ENCODE data around the gene SGCG. TPM values are rescaled to one million over a fixed set of nuclear protein-coding genes. Genes with fewer than 3 reads are reported as not detected.
"Not testable (repeated sequence)": the region's sequence is repeated elsewhere in the genome, so short reads cannot be mapped to it uniquely, and the experiment has no call there.

The SGCG gene
- total RNA-seq, 2 experiments from 2014 or later: not detected

- no peaks in the 10 kb centered on the region for H3K9me2 ChIP-seq (ENCODE audit: insufficient read depth, low read length)
- CTCF ChIA-PET (ENCODE audit: unreplicated experiment): no interaction called here
- H3K79me2 ChIP-seq (ENCODE audit: insufficient read depth, low read depth, low read length): no peaks in the 10 kb centered on the region
Observed at GRCh38 chr13:23243066-23243465, 62.3 kb downstream of the SGCG start.

DNA sequence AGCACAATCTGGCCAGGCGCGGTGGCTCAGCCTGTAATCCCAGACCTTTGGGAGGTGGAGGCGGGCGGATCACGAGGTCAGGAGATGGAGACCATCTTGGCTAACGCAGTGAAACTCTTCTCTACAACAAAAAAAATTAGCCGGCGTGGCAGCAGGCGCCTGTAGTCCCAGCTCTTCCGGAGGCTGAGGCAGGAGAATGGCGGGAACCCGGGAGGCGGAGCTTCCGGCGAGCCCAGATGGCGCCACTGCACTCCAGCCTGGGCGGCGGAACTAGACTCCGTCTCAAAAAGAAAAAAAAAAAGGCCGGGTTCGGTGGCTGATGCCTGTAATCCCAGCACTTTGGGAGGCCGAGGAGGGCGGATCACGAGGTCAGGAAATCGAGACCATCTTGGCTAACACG lies 67.6 kb downstream of the SGCG start:
- POLR2A ChIA-PET: interaction anchor here (0.5 to 0.7 kb wide), 2 partner anchors 44 to 340 kb away, joined by 4 to 5 read pairs; no protein-coding TSS in a partner anchor
- H3K9me3 ChIP-seq (ENCODE audit: low read length); DNase-seq (ENCODE audit: low spot score); H3K4me3 ChIP-seq (ENCODE audit: low read depth, low read length, poor library complexity, severe bottlenecking); H3K9me2 ChIP-seq (ENCODE audit: insufficient read depth, low read length); intact Hi-C loops (cut with micrococcal nuclease; ENCODE audit: unreplicated experiment); BruUV-seq (replicated peaks); H3K27ac ChIP-seq (ENCODE audit: low read depth, low read length, poor library complexity, severe bottlenecking); H3K36me3 ChIP-seq (ENCODE audit: insufficient read depth, low read length); H2AFZ ChIP-seq (ENCODE audit: low read length); H4K20me1 ChIP-seq (ENCODE audit: insufficient read depth, low read length); H3K4me1 ChIP-seq (ENCODE audit: insufficient read depth, low read length, poor library complexity, severe bottlenecking); H3K79me2 ChIP-seq (ENCODE audit: insufficient read depth, low read depth, low read length); H3K4me2 ChIP-seq (ENCODE audit: low read length); CTCF ChIA-PET (ENCODE audit: unreplicated experiment): not testable (repeated sequence)

More at GRCh38 chr13:23243066-23243465, 62.3 kb downstream of the SGCG start:
- no peak overlapping the region for H3K4me2 ChIP-seq (ENCODE audit: low read length)
- BruUV-seq (replicated peaks): no TSS peak
- no peak overlapping the region for H2AFZ ChIP-seq (ENCODE audit: low read length)
- no peaks in the 10 kb centered on the region for H3K9me3 ChIP-seq (ENCODE audit: low read length)
- no peak overlapping the region for H3K4me3 ChIP-seq (ENCODE audit: low read depth, low read length, poor library complexity, severe bottlenecking)
- no peaks in the 10 kb centered on the region for H4K20me1 ChIP-seq (ENCODE audit: insufficient read depth, low read length)
- H3K4me1 ChIP-seq (ENCODE audit: insufficient read depth, low read length, poor library complexity, severe bottlenecking): no peaks in the 10 kb centered on the region
- intact Hi-C loops (cut with micrococcal nuclease; ENCODE audit: unreplicated experiment): no loop called here
- H3K36me3 ChIP-seq (ENCODE audit: insufficient read depth, low read length): no peaks in the 10 kb centered on the region
- DNase-seq (ENCODE audit: low spot score): no peak
- TF ChIP-seq EZH2phosphoT487 (IDR thresholded peaks at IDR 0.05; ENCODE audit: borderline replicate concordance, low read depth, low read length): no peak
- TF ChIP-seq CTCF (conservative IDR thresholded peaks at IDR 0.05; ENCODE audit: low read length): no peak
- POLR2A ChIA-PET: interaction anchor here (0.5 to 0.7 kb wide), 2 partner anchors 233 to 483 kb away, joined by 3 to 4 read pairs; no protein-coding TSS in a partner anchor
- H3K27ac ChIP-seq (ENCODE audit: low read depth, low read length, poor library complexity, severe bottlenecking): no peak overlapping the region

GRCh38 chr13:23254506-23254905 lies 73.7 kb downstream of the SGCG start:
- H3K4me1 ChIP-seq (ENCODE audit: insufficient read depth, low read length, poor library complexity, severe bottlenecking): no peaks in the 10 kb centered on the region
- DNase-seq (ENCODE audit: low spot score): no peak
- no peaks in the 10 kb centered on the region for H3K9me2 ChIP-seq (ENCODE audit: insufficient read depth, low read length)
- no peak overlapping the region for H3K27ac ChIP-seq (ENCODE audit: low read depth, low read length, poor library complexity, severe bottlenecking)
- CTCF ChIA-PET (ENCODE audit: unreplicated experiment): no interaction called here
- H3K79me2 ChIP-seq (ENCODE audit: insufficient read depth, low read depth, low read length): no peaks in the 10 kb centered on the region
- no peaks in the 10 kb centered on the region for H3K36me3 ChIP-seq (ENCODE audit: insufficient read depth, low read length)
- no TSS peak for BruUV-seq (replicated peaks)
- H3K4me3 ChIP-seq (ENCODE audit: low read depth, low read length, poor library complexity, severe bottlenecking): no peak overlapping the region
- no peak overlapping the region for H3K4me2 ChIP-seq (ENCODE audit: low read length)
- POLR2A ChIA-PET: interaction anchor here (0.6 to 0.7 kb wide), 2 partner anchors 25 to 69 kb away, joined by 3 to 5 read pairs; no protein-coding TSS in a partner anchor
- H2AFZ ChIP-seq (ENCODE audit: low read length): no peak overlapping the region
- no peaks in the 10 kb centered on the region for H4K20me1 ChIP-seq (ENCODE audit: insufficient read depth, low read length)
- TF ChIP-seq CTCF (conservative IDR thresholded peaks at IDR 0.05; ENCODE audit: low read length): no peak
- no peak for TF ChIP-seq EZH2phosphoT487 (IDR thresholded peaks at IDR 0.05; ENCODE audit: borderline replicate concordance, low read depth, low read length)
- intact Hi-C loops (cut with micrococcal nuclease; ENCODE audit: unreplicated experiment): no loop called here
- no peaks in the 10 kb centered on the region for H3K9me3 ChIP-seq (ENCODE audit: low read length)
